NK-92 (cell line): Measurements from ENCODE around the gene NXT1.
"Not testable (repeated sequence)": the region's sequence is repeated elsewhere in the genome, so short reads cannot be mapped to it uniquely, and the experiment has no call there.

Experiments used
- DNase-seq: peaks from one replicate; lab custom pipeline; 2025; ENCODE audit not compliant: unreplicated experiment; lab: John Stamatoyannopoulos, UW

Gene NXT1

DNA sequence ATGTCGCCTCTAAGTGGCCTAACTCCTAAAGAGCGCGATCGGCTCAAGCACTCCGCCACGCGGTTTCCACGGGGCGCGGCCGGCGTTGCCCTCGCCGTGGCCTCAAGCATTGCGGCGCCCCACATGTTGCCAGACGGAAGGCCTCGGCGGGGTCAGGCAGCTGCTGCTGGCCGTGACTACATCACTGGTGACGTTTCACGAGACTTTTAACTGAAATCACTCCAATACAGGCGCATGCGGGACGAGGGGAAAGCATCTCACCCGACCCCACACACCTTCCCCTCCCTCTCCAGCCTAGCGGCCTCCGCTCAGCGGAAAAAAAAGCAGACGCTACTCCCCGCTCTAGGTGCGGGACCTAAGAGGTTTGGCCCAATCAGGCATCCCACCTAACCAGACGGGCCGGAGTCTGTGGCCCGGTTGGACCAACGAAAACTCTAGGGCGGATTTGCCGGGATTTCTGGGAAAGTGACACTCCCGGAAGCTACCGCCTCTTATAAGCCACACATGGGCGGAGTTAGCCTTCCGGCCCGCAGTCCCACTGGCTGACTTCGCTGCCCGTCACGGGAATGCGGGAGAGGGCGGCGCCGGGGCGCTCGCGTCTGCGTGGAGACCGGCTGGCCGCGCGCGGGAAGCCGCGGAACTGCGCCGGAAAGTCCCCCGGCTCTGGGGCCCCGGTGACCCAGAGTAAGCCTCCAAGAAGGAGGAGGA, at the start of gene NXT1:
NXT1 (plus strand) TSS at position 596 of the 708 bp plus-strand sequence. CDS start 3,251 bp downstream, outside the sequence.
- DNase-seq = peak; percentile 61

GRCh38 chr20:23301436-23302050, 49.0 kb upstream of the NXT1 start:
- no peak for DNase-seq

DNA sequence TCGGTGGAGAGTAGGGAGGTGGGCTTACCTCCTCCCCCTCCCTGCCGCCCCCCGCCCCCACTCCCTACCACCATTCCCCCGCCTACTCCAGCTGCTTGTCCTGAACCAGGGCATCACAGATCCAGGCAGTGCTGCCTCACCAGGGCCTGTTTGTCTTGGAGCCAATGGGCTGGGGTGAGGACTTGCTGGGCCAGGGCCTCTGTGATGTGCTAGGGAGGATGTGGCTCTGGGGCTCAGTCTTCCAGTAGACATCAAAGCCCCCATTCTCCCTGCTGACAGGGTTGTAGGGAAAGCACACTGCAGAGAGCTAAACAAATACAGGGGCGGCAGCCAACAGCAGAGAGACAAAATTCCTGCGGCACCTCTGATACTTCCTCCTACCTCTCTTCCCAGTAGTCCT, 48.2 kb upstream of the NXT1 start:
- no peak for DNase-seq

- no peak for DNase-seq
These were observed 47.8 kb upstream of the NXT1 start for GRCh38 chr20:23302801-23303200.

- DNase-seq = no peak
These were observed 47.1 kb upstream of the NXT1 start for GRCh38 chr20:23303325-23304102.

DNA sequence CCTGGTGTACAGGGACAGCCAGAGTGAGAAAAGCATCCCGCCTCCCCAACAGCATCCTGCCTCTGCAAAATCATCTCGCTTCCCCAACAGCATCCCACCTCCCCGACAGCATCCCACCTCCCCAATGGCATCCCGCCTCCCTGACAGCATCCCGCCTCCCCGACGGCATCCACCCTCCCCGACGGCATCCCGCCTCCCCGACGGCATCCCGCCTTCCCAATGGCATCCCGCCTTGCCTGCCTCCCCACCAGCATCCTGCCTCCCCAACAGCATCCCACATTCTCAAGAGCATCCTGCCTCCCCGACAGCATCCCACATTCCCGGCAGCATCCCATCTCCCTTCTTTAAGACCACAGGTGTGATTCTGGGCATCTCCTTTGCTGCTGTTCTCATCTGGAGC, 46.0 kb upstream of the NXT1 start:
- DNase-seq = no peak

- DNase-seq = no peak
These were observed 45.5 kb upstream of the NXT1 start for GRCh38 chr20:23305098-23305497.

DNA sequence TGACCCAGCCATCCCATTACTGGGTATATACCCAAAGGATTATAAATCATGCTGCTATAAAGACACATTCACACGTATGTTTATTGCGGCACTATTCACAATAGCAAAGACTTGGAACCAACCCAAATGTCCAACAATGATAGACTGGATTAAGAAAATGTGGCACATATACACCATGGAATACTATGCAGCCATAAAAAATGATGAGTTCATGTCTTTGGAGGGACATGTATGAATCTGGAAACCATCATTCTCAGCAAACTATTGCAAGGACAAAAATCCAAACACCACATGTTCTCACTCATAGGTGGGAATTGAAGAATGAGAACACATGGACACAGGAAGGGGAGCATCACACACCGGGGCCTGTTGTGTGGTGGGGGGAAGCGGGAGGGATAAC, 43.2 kb upstream of the NXT1 start:
- DNase-seq = not testable (repeated sequence)

- no peak for DNase-seq
These were observed 42.6 kb upstream of the NXT1 start for GRCh38 chr20:23308024-23308423.

GRCh38 chr20:23308908-23309307, 41.7 kb upstream of the NXT1 start:
- DNase-seq = no peak

- DNase-seq = no peak
These were observed 40.8 kb upstream of the NXT1 start for GRCh38 chr20:23309781-23310180.

- DNase-seq = no peak
These were observed 38.6 kb upstream of the NXT1 start for GRCh38 chr20:23311947-23312506.

- no peak for DNase-seq
These were observed 37.3 kb upstream of the NXT1 start for GRCh38 chr20:23313271-23313670.

DNA sequence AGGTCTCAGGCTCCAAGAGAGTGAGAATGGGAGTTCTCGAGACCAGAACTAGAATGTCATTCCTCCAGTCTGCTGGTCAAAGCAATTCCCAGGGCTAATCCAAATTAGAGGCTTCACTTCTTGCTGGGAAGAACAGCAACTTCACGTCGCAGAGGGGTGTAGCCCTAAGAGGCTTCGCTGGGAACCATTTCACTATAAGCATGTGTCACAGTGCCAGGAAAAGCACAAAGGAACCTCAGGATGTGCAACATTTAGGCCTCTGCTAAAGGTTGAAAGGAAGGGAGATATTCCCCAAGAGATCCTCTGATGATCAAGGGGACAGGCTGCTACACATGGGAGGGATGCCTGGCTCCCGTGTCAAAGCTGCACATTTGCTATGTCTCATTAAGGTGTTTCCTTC, 35.9 kb upstream of the NXT1 start:
- DNase-seq = no peak

- DNase-seq = no peak
These were observed 35.5 kb upstream of the NXT1 start for GRCh38 chr20:23315099-23315498.

DNA sequence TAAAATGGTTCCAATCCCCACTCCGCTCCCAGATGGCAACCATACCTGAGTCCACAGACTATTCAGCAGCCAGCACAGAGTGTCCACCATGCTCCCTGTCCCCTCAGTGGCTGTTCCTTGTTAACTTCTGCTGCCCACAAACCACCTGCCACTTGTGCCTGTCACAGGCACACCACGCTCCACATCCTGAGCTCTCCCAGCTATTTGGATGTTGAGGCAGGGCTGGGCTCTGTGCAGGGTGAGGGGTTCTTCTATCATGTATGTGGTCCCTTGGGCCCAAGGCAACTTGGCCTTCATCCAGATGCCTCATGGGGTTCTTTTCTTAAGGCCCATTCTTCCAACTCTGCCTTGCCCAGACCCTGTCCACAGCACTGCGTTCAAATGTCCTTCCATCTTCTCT, 34.0 kb upstream of the NXT1 start:
- DNase-seq = no peak

- no peak for DNase-seq
These were observed 33.5 kb upstream of the NXT1 start for GRCh38 chr20:23317081-23317480.

DNA sequence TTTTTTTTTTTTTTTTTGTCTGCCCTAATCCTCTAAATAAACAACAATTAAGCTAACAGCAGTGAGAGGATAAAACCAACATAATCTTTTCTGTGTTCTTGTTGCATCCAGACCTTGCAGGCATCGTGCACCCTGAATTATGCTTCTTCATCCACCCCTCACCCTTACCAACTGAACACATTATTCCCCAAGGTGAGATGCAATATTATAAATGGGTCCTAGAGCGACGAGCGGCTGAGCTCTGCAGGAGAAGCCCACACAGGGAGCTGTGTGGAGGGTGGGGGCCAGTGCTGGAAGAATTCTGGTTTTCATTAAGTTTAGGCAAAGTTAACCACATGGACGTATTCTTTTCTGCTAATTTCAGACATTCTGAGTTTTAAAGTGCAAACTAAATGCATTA, 32.2 kb upstream of the NXT1 start:
- DNase-seq = no peak

DNA sequence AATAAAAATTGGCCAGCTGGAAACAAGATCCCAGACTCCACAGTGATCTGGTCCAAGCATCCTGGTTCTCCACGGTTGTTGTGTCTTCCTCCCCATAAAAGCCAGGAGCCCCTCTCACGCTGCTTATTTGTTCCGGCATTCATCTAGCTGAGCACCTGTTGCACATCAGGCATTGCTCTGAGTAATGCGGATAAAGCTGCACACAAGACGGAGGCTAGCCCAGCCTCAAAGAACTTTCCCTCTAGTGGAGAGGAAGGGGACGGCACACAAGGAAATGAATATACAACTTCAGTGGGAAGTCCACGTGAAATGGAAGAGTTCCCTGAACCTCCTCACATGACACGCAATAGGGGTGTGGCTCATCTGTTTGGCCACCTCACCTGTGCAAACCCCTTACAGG, 30.3 kb upstream of the NXT1 start:
- DNase-seq = no peak

DNA sequence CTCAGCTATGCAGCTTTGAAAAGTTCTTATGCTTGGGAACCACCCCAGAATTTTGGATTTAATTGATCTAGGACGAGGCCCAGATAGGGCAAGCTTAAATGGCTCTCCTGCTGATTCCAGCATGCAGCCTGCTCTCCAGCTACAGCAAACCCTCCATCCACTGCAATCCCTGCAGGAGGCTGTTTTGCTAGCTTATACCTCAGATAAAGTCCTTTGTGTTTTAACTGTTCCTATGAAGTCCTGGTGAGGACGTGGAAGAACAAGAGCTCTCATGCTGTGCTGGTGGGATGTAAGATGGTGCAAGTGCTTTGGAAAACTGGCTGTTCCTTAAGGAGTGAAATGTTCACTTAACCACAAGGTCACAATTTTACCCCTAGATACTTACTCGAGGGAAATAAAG, 25.5 kb upstream of the NXT1 start:
- DNase-seq = no peak

DNA sequence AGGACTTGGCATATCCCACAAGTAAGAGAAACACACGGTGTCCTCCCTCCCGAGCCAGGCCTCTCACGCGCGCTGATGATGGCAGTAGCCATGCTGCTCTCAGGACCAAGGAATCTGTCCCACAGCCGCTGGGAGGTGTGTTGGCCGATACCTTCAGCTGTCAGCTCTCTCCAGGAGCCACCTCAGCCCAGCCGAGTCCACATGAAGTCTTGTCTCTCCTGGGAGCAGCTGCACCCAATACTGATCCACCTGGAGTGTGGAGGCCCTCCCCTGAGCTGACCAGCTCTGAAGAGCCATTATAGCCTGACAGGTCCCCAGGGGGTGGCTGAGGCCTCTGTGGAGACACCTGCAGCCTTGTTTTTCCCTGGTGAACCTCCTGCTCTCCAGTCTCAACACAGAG, 23.8 kb upstream of the NXT1 start:
- no peak for DNase-seq
